ENCODE results near the gene ZNRF1. TPM values are rescaled to one million over a fixed set of nuclear protein-coding genes. Genes with fewer than 3 reads are reported as not detected.

ZNRF1 gene
- total RNA-seq, 2 donors from 2014 or later, result 9.3 to 21.4 TPM

DNA sequence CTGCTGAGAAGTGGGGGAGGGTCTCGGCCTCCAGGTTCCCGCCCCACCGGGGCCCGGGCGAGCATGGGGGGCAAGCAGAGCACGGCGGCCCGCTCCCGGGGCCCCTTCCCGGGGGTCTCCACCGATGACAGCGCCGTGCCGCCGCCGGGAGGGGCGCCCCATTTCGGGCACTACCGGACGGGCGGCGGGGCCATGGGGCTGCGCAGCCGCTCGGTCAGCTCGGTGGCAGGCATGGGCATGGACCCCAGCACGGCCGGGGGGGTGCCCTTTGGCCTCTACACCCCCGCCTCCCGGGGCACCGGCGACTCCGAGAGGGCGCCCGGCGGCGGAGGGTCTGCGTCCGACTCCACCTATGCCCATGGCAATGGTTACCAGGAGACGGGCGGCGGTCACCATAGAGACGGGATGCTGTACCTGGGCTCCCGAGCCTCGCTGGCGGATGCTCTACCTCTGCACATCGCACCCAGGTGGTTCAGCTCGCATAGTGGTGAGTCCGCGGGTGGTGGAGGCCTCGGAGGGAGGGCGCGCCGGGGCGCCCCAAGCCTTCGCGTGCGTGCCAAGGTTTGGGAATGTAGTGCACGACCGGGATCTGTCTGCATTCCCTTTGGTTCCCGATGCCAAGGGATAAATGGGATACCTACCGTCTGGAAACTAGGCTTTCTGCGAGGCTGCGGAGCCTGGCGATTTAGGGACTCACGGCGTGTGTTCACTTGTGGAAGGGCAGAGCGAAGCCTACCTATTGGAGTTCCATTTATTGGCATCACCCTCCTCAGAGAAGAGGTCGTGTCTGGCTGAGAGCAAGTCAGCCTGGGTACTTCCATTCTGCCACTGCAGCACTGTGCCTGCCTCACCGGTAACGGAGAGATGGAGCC is 1.0 kb downstream of the ZNRF1 start:
- H3K36me3 ChIP-seq (replicated peaks in 1 of 2; ENCODE audit: insufficient read depth in 1 of 2, low read depth in 2 of 2), result no peaks in the 10 kb centered on the region
- TF ChIP-seq, protein P1, sequence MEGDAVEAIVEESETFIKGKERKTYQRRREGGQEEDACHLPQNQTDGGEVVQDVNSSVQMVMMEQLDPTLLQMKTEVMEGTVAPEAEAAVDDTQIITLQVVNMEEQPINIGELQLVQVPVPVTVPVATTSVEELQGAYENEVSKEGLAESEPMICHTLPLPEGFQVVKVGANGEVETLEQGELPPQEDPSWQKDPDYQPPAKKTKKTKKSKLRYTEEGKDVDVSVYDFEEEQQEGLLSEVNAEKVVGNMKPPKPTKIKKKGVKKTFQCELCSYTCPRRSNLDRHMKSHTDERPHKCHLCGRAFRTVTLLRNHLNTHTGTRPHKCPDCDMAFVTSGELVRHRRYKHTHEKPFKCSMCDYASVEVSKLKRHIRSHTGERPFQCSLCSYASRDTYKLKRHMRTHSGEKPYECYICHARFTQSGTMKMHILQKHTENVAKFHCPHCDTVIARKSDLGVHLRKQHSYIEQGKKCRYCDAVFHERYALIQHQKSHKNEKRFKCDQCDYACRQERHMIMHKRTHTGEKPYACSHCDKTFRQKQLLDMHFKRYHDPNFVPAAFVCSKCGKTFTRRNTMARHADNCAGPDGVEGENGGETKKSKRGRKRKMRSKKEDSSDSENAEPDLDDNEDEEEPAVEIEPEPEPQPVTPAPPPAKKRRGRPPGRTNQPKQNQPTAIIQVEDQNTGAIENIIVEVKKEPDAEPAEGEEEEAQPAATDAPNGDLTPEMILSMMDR (IDR thresholded peaks at IDR 0.05), result no peak
- TF ChIP-seq POLR2A (IDR thresholded peaks at IDR 0.05), result no peak
- no peaks in the 10 kb centered on the region for H3K27me3 ChIP-seq
- ATAC-seq (peak; percentile 36), DNase-seq (peak; percentile 59 to 72 (median 70))
- intact Hi-C loops (cut with DNase I), result no loop called here
- peaks cover 30% of the 10 kb centered on the region for H3K4me1 ChIP-seq
- 3 to 20% methylated on average over 16 to 68 of the region's 71 CpGs for WGBS, 2 donors
- H3K4me3 ChIP-seq, result peak overlapping the region; percentile 65 to 80
- H3K9me3 ChIP-seq, result no peaks in the 10 kb centered on the region
- peak overlapping the region in 3 of 4 donors; percentile 65 to 89 (median 74) for H3K27ac ChIP-seq

DNA sequence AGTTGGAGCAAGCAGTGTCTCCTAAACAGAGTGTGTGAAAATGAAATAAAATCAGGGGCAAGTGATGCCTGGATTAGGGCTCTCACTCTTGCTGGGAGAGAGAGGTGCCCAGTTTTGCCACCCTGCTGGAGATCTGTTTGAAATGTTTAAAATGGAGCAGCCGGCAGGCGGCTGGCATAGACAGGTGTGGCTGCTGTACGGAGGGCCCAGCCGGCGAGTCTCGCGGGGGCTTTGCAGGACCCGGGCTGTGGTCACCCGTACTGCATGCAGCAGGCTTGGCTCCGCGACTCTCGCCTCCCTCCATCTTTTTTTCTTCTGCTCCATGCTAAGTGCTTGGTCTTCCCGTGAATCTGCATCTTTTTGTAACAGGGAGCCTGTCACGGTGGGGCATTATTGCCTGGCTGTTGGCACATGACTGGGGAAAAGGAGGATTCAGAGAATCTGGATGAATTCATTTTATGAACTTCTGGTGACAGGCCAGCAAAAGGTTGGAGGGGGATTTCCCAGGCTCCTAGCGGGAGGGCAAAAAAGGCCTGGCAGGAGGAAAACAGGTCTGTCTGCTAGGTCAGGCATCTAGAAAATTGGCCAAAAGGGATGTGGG is 1.8 kb downstream of the ZNRF1 start:
- H3K27ac ChIP-seq, result peak overlapping the region in 2 of 4 donors; percentile 37 to 89
- intact Hi-C loops (cut with DNase I), result no loop called here

DNA sequence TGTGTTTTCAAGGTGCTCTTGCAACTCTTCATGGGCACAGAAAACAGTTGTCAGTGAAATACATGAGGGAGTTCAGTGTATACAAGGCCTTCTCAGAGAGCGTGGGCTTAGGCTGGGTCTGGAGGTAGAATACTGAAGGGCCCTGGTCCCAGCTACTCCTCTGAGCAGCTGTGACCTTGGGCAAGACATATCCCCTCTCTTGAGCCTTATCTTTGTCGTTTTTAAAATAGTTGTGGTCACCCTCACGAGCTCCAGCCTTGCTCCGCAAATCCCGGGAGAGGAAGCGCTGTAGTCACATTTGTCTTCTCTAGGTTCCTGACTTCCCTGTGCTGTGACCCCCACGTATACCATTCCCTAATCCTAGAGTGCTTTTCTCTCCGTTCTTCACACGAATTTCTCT is 3.6 kb downstream of the ZNRF1 start:
- intact Hi-C loops (cut with DNase I), result no loop called here
- H3K27ac ChIP-seq, result no peak overlapping the region

More for the DNA sequence above, 1.8 kb downstream of the ZNRF1 start:
- 23 to 56% methylated on average over 15 of the region's 15 CpGs for WGBS, 2 donors
- Histone ChIP-seq H3K4me3 (no peak overlapping the region), H3K9me3 (no peaks in the 10 kb centered on the region), H3K27me3 (no peaks in the 10 kb centered on the region), H3K4me1 (peaks cover 30% of the 10 kb centered on the region), H3K36me3 (replicated peaks in 1 of 2; ENCODE audit: insufficient read depth in 1 of 2, low read depth in 2 of 2) (no peaks in the 10 kb centered on the region)
- no peak for ATAC-seq
- peak in 1 of 4 donors; percentile 28 for DNase-seq
- TF ChIP-seq, protein P1 (IDR thresholded peaks at IDR 0.05), result no peak
- no peak for TF ChIP-seq POLR2A (IDR thresholded peaks at IDR 0.05)

DNA sequence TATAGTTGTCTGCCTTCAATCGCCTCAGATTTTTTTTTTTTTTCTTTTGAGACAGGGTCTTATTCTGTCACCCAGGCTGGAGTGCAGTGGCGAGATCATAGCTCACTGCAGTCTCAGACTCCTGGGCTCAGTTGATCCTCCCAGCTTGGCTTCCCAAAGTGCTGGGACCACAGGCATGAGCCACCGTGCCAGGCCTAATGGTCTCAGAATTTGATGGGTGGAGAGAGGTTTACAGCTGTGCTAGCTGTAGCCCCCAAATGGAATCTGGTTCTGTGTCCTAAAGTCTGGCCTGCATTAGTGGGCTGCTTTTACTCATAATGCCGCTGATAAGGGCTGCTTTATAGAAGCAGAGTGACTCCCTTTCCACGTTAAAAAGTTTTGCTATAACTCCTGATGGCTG is 5.1 kb downstream of the ZNRF1 start:
- intact Hi-C loops (cut with DNase I), result no loop called here
- DNase-seq (no peak), ATAC-seq (no peak)
- no peaks in the 10 kb centered on the region for H3K36me3 ChIP-seq (replicated peaks in 1 of 2; ENCODE audit: insufficient read depth in 1 of 2, low read depth in 2 of 2)
- no peak overlapping the region for H3K27ac ChIP-seq
- no peaks in the 10 kb centered on the region for H3K9me3 ChIP-seq
- WGBS, 2 donors, result 89 to 94% methylated on average over 5 of the region's 5 CpGs
- H3K27me3 ChIP-seq, result no peaks in the 10 kb centered on the region
- peaks cover 15% of the 10 kb centered on the region for H3K4me1 ChIP-seq
- TF ChIP-seq, protein P1 (IDR thresholded peaks at IDR 0.05), result no peak
- no peak for TF ChIP-seq POLR2A (IDR thresholded peaks at IDR 0.05)
- no peak overlapping the region for H3K4me3 ChIP-seq

More for the DNA sequence above, 3.6 kb downstream of the ZNRF1 start:
- Histone ChIP-seq H3K27me3 (no peaks in the 10 kb centered on the region), H3K9me3 (no peaks in the 10 kb centered on the region), H3K36me3 (replicated peaks in 1 of 2; ENCODE audit: insufficient read depth in 1 of 2, low read depth in 2 of 2) (no peaks in the 10 kb centered on the region), H3K4me1 (peaks cover 26% of the 10 kb centered on the region), H3K4me3 (no peak overlapping the region)
- DNase-seq (no peak), ATAC-seq (no peak)
- WGBS, 2 donors, result 59 to 63% methylated on average over 9 of the region's 9 CpGs
- no peak for TF ChIP-seq POLR2A (IDR thresholded peaks at IDR 0.05)

DNA sequence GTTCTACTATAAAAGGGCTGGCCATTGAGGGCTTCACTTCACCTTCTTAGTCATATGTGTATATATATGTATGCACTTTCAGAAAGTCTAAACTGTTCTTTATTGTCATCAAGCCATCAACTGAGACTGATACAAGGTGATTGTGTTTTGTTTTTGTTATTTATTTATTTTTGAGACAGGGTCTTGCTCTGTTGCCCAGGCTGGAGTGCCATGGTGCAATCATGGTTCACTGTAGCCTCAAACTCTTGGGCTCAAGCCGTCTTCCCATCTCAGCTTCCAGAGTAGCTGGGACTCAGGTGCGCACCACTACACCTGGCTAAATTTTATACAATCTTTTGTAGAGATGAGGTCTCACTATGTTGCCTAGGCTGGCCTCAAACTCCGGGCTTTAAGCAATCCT is 5.6 kb downstream of the ZNRF1 start:
- intact Hi-C loops (cut with DNase I), result no loop called here
- Histone ChIP-seq H3K27me3 (no peaks in the 10 kb centered on the region), H3K4me3 (no peak overlapping the region), H3K9me3 (no peaks in the 10 kb centered on the region), H3K4me1 (peaks cover 15% of the 10 kb centered on the region), H3K36me3 (replicated peaks in 1 of 2; ENCODE audit: insufficient read depth in 1 of 2, low read depth in 2 of 2) (no peaks in the 10 kb centered on the region), H3K27ac (no peak overlapping the region)
- DNase-seq (no peak), ATAC-seq (no peak)
- WGBS, 2 donors, result 95 to 100% methylated on average over 3 of the region's 3 CpGs
- TF ChIP-seq, protein P1 (IDR thresholded peaks at IDR 0.05), result no peak
- TF ChIP-seq POLR2A (IDR thresholded peaks at IDR 0.05), result no peak
